Thyroid gland (tissue), 4 donors: ENCODE data around the gene GCH1. TPM values are rescaled to one million over a fixed set of nuclear protein-coding genes. Genes with fewer than 3 reads are reported as not detected.

ENCODE experiments used
- DNase-seq, 2 donors: peaks; one replicate each; pipeline ENCODE4 v3.0.0-alpha.2; 2019
- H3K27ac ChIP-seq, 3 donors: fragments of 200-600 bp; sonication (generic); 1 replicate in 2 of 3; 2 replicates in 1 of 3; pipeline ENCODE4 v1.5.1; 2016 to 2019; ENCODE audit warnings: mild to moderate bottlenecking in 1 of 3, moderate library complexity in 1 of 3
- H3K27me3 ChIP-seq: fragments of 200-600 bp; sonication (generic); one replicate; pipeline ENCODE4 v1.5.1; 2019
- H3K36me3 ChIP-seq, 2 donors: fragments of 200-600 bp; sonication (generic); one replicate each; pipeline ENCODE4 v1.5.1; 2016 to 2019
- H3K4me1 ChIP-seq, 2 donors: fragments of 200-600 bp; sonication (generic); one replicate each; pipeline ENCODE4 v1.5.1; 2017 to 2019
- H3K4me3 ChIP-seq, 3 donors: fragments of 200-600 bp; sonication (generic); replicated peaks in 1 of 3; 1 replicate in 2 of 3; 2 replicates in 1 of 3; pipeline ENCODE4 v1.5.1; 2016; ENCODE audit warnings: mild to moderate bottlenecking in 1 of 3
- H3K9me3 ChIP-seq: fragments of 200-600 bp; sonication (generic); one replicate; pipeline ENCODE4 v1.5.1; 2017
- CTCF ChIP-seq, 6 experiments: fragments of 200-600 bp in 3 of 6; fragments of 450-650 bp in 3 of 6; sonication (generic) in 3 of 6; IDR thresholded peaks; one replicate each; pipeline ENCODE4 v1.5.1; 2016 to 2019; ENCODE audit warnings: antibody characterized with exemption in 6 of 6, mild to moderate bottlenecking in 2 of 6, inconsistent platforms in 1 of 6, moderate library complexity in 1 of 6
- POLR2A ChIP-seq, 2 donors: fragments of 450-650 bp; IDR thresholded peaks; one replicate each; pipeline ENCODE4 v1.6.1; 2017; ENCODE audit warnings: antibody characterized with exemption in 2 of 2, mild to moderate bottlenecking in 2 of 2, moderate library complexity in 1 of 2
- whole genome bisulfite sequencing, 2 donors: methylation state at CpG; one replicate each; pipeline ENCODE4 v1.1.5; 2017; 5-methylcytosine and 5-hydroxymethylcytosine counted together
- intact Hi-C: fragments of 100-400 bp; cut with DNase I; formaldehyde crosslinking; loops from one replicate; pipeline ENCODE4 v1.15.1; 2023
- total RNA-seq, 4 donors: library from RNA; depleted of rRNA; stranded (reverse); fragments of >200 nt; gene quantifications; one replicate each; pipeline ENCODE4 v1.2.3, GENCODE V29; 2016

The GCH1 gene
- total RNA-seq, 4 donors from 2014 or later: 5.2 to 7.8 (median 7.4) TPM

GRCh38 chr14:54922598-54922997 is 20.0 kb upstream of the GCH1 start:
- TF ChIP-seq POLR2A (IDR thresholded peaks at IDR 0.05) (no peak), CTCF (IDR thresholded peaks at IDR 0.05) (no peak)
- Histone ChIP-seq H3K4me3 (no peak overlapping the region), H3K27me3 (no peaks in the 10 kb centered on the region), H3K9me3 (no peaks in the 10 kb centered on the region), H3K27ac (no peak overlapping the region), H3K4me1 (no peaks in the 10 kb centered on the region), H3K36me3 (no peaks in the 10 kb centered on the region)
- no peak for DNase-seq
- 74 to 76% methylated on average over 3 of the region's 3 CpGs for WGBS, 2 donors
- intact Hi-C loops: no loop called here

- intact Hi-C loops: no loop called here
- Histone ChIP-seq H3K4me3 (no peak overlapping the region), H3K9me3 (no peaks in the 10 kb centered on the region), H3K27ac (no peak overlapping the region), H3K27me3 (no peaks in the 10 kb centered on the region), H3K4me1 (no peaks in the 10 kb centered on the region), H3K36me3 (no peaks in the 10 kb centered on the region)
- 55 to 69% methylated on average over 1 of the region's 1 CpG for WGBS, 2 donors
- DNase-seq: no peak
- TF ChIP-seq CTCF (IDR thresholded peaks at IDR 0.05) (no peak), POLR2A (IDR thresholded peaks at IDR 0.05) (no peak)
Observed at GRCh38 chr14:54920052-54920451, 17.4 kb upstream of the GCH1 start.

GRCh38 chr14:54919330-54919729 is 16.7 kb upstream of the GCH1 start:
- Histone ChIP-seq H3K4me3 (no peak overlapping the region), H3K27ac (no peak overlapping the region), H3K4me1 (no peaks in the 10 kb centered on the region), H3K36me3 (no peaks in the 10 kb centered on the region), H3K9me3 (no peaks in the 10 kb centered on the region), H3K27me3 (no peaks in the 10 kb centered on the region)
- intact Hi-C loops: no loop called here
- no peak for DNase-seq
- TF ChIP-seq CTCF (IDR thresholded peaks at IDR 0.05): no peak
- TF ChIP-seq POLR2A (IDR thresholded peaks at IDR 0.05): no peak

GRCh38 chr14:54918427-54918826 is 15.8 kb upstream of the GCH1 start:
- 81% methylated on average over 5 of the region's 5 CpGs for WGBS, 2 donors

GRCh38 chr14:54916101-54916500 is 13.5 kb upstream of the GCH1 start:
- H3K36me3 ChIP-seq: no peaks in the 10 kb centered on the region
- DNase-seq: no peak
- TF ChIP-seq POLR2A (IDR thresholded peaks at IDR 0.05) (no peak), CTCF (IDR thresholded peaks at IDR 0.05) (no peak)
- no peaks in the 10 kb centered on the region for H3K4me1 ChIP-seq
- 89 to 100% methylated on average over 1 of the region's 1 CpG for WGBS, 2 donors
- H3K9me3 ChIP-seq: no peaks in the 10 kb centered on the region
- H3K27me3 ChIP-seq: no peaks in the 10 kb centered on the region
- H3K27ac ChIP-seq: no peak overlapping the region
- intact Hi-C loops: no loop called here
- no peak overlapping the region for H3K4me3 ChIP-seq

More at GRCh38 chr14:54918427-54918826, 15.8 kb upstream of the GCH1 start:
- no peak for TF ChIP-seq CTCF (IDR thresholded peaks at IDR 0.05)
- no peak for TF ChIP-seq POLR2A (IDR thresholded peaks at IDR 0.05)
- no peak overlapping the region for H3K4me3 ChIP-seq
- no peak overlapping the region for H3K27ac ChIP-seq
- H3K9me3 ChIP-seq: no peaks in the 10 kb centered on the region
- intact Hi-C loops: no loop called here
- no peaks in the 10 kb centered on the region for H3K27me3 ChIP-seq
- H3K36me3 ChIP-seq: no peaks in the 10 kb centered on the region
- no peak for DNase-seq
- no peaks in the 10 kb centered on the region for H3K4me1 ChIP-seq
